ENCODE results near the gene DDX6.
"Not testable (repeated sequence)": the region's sequence is repeated elsewhere in the genome, so short reads cannot be mapped to it uniquely, and the experiment has no call there.

Gene DDX6, protein sequence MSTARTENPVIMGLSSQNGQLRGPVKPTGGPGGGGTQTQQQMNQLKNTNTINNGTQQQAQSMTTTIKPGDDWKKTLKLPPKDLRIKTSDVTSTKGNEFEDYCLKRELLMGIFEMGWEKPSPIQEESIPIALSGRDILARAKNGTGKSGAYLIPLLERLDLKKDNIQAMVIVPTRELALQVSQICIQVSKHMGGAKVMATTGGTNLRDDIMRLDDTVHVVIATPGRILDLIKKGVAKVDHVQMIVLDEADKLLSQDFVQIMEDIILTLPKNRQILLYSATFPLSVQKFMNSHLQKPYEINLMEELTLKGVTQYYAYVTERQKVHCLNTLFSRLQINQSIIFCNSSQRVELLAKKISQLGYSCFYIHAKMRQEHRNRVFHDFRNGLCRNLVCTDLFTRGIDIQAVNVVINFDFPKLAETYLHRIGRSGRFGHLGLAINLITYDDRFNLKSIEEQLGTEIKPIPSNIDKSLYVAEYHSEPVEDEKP

DNA sequence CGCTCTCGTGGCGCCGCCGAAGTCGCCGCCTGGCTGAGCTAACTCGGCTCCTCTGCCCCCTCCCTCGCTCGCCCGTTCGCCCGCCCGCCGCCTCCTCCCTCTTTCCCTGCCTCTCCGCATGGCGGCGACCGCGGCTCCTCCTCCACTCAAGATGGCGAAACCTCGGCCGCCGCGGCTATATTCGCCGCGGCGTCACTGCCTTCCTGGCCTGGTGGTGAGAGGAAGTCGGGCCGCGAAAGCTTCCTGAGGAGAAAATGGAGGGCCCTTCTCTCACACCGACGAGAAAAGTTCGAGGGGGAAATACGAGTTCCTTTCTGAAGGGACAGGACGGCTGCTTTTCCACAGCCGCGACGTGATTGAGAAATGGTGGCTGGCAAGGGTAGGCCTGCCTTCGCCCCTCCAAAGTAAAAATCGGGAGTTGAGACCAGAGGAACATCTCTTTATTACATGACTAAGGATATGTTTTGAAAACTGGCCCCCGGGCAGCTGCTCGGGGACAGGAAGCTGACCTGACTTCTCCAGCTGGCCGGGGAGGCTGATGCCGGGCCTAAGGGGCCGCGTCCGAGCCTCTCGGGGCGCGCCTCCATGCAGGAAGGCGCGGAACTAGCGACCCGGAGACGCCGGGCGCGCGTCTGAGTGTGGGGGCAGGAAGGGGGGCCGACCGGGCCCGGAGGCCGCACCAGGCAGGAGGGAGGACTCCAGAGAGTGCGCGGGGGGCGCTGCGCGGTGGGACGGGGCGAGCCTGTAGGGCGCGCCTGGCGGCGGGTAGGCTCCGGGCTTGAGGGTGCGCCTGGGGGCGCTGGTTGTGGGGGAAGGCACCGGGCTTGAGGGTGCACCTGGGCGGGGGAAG, at the start of gene DDX6:
Gene DDX6 (minus strand): TSS at position 54 of the 850 bp plus-strand sequence. CDS start 4,913 bp downstream, outside the sequence.
- peak; percentile 83 to 86 for DNase-seq

DNA sequence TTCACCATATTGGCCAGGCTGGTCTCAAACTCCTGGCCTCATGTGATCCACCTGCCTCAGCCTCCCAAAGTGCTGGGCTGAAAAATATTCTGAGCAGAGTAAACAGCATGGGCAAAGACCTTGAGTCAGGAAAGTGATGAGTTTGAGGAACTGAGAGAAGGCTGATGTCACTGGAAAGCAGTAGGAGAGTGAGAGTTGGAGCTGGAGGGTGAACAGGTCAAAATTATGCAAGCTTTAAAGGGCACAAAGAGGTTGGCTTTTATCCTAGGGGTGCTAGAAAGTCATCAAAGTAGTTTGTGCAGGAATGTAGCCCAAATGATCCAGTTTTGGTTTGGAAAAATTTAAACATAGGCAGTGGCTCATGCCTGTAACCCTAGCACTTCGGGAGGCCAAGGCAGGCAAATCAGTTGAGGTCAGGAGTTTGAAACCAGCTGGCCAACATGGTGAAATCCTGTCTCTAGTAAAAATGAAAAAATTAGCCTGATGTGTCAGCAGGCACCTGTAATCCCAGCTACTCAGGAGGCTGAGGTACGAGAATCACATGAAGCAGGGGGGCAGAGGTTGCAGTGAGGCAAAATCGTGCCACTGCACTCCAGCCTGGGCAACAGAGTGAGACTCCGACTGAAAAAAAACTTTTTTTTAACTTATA, 48.1 kb upstream of the DDX6 start:
- no peak for DNase-seq

DNA sequence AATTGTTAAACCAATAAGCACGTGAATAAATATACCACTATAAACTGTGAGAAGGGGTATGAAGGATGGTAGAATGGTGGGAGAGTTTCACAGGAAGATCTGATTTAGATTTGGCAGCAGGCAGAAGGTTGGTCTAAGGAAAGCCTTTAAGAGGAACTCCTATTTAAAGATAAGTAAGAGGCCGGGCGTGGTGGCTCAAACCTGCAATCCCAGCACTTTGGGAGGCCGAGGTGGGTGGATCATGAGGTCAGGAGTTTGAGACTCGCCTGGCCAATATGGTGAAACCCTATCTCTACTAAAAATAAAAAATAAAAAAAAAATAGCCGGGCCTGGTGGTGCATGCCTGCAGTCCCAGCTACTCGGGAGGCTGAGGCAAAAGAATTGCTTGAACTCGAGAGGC, 46.9 kb upstream of the DDX6 start:
- DNase-seq, result no peak

DNA sequence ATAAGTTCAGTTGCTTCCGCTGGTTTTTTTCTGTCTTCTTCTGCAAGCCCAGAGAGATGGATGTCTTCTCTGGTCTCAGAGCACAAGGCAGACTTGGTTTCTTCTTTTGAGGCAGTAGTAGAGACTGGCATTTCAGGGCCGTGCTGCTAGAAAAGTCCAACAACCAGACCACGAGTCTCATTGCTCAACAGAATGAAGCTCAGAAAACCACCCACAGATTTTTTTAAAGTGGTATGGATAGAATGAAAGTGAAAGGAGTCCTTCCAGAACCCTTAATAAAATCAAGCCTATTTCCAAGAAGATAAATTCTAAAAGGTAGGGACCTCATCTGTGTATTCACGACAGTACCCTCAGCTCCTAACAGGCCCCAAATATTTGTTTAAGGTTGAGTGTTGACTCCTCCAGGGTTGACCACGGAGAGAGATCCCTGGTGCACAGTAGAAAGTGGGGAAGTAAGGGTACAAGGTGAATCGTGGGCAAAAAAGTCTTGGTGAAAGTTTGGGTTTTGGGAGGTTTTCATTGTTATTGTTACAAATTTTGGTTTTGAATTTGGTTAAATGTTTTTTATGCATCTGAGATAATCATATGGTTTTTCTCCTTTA, 43.6 kb upstream of the DDX6 start:
- DNase-seq, result no peak

DNA sequence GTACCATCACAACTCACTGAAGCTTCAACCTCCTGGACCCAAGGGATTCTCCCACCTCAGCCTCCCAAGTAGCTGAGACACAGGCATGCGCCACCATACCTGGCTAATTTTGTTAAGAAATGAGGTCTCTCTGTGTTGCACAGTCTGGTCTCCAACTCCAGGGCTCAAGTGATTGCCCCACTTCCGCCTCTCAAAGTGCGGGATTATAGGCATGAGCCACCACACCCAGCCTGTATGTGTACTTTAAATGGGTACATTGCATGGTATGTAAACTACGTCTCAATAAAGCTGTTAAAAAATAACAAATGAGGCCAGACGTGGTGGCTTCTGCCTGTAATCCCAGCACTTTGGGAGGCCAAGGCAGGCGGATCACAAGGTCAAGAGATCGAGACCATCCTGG, 36.2 kb upstream of the DDX6 start:
- DNase-seq, result no peak

DNA sequence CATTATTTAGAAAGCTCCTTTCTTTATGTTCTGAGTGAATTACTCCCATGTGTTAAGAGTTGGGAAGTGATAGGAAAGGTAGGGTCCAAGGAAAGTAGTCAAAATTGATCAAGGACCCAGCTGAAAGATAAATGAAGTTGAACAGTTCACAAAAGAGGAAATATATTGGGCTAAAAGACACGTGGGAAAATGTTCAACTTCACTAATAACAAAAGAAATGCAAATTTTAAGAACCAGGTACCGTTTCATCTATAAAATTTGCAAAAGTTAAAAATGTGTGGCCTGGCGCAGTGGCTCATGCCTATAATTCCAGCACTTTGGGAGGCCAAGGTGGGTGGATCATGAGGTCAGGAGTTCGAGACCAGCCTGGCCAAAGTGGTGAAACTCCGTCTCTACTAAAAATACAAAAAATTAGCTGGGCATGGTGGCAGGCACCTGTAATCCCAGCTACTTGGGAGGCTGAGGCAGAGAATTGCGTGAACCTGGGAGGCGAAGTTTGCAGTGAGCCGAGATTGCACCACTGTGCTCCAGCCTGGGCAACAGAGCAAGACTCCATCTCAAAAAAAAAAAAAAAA, 32.1 kb upstream of the DDX6 start:
- DNase-seq, result not testable (repeated sequence)

DNA sequence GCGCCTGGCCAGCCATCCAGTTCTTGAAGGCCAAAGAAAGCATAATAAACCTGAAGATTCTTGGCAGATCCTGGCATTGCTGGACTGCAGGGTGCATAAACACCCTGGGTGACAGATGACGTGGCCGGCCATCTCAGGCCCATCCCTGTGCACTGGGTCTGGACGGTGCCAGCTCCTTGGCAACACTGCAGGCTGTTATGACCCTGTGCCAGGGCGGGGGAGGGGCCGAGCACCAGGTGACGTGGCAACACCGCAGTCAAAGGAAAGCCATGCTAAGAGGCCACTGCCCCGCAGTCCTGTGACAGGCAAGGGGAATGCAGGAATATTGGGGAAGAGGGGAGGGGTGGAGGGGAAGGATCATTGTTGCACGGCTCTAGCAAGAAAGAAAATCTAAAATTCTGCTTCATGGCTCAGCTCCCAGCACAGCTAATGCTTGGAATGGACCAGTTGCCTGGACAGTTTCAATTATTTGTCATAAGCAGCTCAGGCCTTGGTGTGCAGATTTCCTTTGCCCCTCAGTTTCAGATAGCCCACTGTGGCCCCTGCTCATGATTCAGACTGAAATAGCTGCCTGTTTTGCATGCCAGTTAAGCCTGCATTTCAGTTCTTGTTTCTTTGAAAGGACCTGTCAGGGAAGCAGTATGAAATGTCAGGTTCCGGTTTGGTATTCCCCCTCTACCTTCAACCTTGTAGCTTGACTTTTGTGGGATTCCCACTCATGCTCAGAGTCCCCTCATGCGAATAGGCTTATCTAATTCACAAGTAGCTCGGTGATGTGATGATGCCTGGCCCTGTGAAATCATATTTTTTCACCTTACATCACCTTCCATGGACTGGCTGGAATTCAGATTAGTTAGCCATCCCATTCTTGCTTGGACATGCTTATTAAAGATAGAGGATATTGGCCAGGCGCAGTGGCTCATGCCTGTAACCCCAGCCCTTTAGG, 29.7 kb upstream of the DDX6 start:
- DNase-seq, result no peak

DNA sequence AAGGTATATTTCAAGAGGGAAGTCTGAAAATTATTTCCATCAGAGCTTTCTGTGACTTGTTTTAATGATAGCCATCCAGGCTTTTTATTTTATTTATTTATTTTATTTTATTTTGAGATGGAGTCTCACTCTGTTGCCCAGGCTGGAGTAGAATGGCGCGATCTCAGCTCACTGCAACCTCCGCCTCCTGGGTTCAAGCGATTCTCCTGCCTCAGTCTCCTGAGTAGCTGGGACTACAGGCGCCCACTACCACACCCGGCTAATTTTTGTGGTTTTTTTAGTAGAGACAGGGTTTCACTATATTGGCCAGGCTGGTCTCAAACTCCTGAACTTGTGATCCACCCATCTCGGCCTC, 29.0 kb upstream of the DDX6 start:
- DNase-seq, result not testable (repeated sequence)

DNA sequence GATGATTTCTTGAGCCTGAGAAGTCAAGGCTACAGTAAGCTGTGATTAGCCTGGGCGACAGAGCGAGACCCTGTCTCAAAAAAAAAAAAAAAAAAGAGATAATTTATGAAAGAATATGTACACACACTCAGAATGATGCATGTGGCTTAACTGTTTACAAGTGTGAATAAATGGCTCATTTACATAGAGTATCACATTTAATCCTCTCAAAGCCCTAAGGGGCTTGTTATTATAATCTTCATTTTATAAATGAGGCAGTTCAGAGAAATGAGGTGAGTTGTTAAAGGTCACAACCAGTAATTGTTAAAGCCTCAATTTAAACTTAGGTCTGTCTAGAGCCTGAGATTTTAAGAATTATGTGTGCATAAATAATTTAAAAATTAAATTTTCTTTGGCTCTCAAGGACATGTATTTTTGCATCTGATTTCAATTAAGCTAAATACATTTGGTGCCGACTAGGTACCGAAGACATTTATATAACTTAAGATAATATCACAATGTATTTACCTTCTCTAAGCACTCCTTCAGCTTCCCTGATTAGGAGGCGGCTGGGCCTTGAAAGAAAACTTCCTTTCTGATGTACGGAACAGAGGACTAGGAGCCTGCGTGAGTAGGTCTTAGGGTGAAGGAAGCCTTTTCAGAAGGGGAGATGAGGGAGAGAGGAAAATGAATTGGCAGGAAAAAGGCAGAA, 28.5 kb upstream of the DDX6 start:
- no peak for DNase-seq

DNA sequence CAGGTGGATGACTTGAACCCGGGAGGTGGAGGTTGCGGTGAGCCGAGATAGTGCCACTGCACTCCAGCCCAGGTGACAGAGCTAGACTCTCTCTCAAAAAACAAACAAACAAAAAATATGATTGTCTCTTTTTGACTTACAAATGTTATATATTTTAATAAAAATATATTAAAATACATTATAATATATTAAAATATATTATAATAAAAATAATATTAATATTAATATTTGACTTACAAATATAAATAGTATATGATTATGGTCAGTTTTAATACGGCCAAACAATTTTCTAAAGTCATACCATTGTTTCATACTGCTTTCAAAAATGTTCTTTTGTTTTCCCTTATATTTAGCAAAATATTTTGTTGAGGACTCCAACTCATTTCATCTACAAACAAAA, 27.2 kb upstream of the DDX6 start:
- no peak for DNase-seq

DNA sequence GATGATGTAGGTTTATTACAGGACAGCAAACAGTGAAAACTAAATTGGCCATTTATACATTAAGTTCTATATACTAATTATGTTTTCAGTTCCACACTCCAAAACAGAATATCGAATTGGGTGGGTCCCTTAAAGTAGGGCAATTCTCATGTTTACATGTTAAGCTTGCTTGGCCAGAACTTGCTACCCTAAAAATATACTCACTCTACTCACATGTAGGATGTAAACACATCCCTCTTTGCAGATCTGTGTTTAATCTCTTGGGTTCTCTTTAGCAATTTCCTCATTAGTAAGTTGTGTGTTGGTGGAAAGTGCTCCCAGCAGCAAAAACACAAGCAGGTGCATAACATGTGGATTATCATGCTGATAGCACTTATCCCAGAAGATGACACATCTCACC, 22.6 kb upstream of the DDX6 start:
- no peak for DNase-seq

DNA sequence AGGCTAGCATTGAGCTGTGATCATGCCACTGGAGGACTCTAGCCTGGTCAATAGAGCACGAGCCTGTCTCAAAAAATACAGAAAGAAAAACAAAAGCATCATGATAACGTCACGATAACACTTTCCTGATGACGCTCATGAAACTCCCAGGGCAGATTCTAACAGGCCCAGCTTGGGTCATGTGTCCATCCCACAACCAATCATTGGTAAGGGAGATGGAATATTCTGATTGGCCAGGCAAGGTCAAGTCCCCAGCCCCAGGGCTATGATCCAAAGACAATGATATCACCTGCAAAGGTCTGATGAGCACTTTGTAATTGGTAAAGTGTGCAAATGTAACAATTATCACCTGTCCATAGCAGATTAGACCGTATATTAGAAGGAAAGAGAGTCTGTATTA, 21.5 kb upstream of the DDX6 start:
- no peak for DNase-seq

DNA sequence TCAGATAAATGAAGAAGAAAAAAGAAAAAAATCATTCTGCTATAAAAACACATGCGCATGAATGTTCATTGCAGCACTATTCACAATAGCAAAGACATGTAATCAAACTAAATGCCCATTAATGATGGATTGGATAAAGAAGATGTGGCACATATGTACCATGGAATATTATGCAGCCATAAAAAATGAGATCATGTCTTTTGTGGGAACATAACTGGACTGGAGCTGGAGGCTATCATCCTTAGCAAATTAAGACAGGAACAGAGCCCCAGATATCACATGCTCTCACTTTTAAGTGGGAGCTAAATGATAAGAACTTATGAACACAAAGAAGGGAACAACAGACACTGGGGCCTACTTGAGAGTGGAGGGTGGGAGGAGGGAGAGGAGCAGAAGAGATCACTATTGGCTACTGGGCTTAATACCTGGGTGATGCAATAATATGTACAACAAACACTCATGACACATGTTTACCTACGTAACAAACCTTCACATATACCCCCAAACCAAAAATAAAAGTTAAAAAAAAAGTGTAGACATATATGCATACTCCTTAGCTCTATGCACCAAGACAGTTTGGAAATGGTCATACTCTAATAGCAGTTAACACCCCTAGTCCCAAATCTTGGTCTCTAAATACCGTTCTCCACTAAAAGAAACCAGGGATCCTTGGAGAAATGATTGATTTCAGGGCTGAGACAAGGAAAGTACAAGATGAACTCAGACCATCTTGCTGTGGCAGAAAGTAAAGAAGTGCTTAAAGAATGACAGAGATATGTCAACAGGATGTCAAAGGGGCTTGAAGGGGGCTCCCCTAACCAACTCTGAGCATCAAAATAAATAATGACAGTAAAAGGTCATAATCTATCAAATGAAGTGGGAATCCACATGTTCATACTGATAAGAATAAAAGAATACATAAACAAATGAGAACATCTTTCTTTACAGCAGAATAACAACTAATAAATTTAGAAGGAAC, 17.1 kb upstream of the DDX6 start:
- no peak for DNase-seq

DNA sequence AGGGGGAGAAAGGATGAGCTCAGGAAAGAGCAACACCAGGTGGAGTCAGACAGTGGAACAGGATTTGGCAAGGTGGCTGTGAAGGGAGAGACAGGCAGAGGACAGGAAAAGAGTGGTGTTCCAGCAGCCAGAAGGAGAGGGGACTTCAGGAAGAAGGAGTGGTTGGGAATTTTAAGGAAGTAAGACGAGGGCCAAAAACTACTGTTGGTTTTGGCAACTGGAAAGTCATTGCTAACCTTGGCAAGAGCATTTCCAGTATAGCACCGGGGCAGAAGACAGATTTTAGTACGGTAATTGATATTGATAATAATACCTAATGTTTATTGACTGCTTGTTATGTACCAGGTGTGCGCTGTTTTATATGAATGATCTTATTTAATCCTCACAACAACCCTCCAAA, 15.4 kb upstream of the DDX6 start:
- no peak for DNase-seq

DNA sequence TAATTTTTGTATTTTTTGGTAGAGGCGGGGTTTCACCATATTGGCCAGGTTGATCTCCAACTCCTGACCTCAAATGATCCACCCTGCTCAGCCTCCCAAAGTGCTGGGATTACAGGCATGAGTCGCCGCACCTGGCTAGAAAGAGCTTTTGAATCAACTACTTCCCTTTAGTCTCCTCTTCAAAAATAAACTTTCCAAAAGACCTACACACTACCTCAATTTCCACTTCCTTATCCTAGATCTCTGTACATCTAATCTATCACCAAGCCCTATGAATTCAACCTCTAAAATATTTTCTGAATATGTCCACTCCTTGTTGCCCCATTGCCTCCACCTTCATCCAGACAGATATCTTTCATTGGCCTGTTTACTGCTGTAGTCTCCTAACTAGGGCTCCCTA, 13.1 kb upstream of the DDX6 start:
- no peak for DNase-seq

DNA sequence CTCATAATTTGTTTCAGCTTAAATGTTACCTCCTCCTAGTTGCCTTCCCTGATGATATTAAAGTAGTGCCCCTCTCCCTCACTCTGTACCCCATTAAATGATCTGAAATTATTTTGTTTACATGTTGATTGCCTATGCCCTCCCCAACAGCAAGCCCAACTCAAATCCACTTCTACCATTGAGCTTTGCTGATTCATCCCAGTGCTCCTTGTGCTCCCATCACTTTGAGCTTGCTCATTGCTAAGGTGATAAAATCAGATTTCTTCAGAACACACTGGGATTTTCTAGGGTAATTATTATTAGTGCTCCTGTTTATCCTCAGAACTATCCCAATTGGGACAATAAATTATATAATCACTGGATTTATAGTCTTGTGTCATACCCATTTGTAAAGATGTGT, 8.4 kb upstream of the DDX6 start:
- DNase-seq, result no peak

DNA sequence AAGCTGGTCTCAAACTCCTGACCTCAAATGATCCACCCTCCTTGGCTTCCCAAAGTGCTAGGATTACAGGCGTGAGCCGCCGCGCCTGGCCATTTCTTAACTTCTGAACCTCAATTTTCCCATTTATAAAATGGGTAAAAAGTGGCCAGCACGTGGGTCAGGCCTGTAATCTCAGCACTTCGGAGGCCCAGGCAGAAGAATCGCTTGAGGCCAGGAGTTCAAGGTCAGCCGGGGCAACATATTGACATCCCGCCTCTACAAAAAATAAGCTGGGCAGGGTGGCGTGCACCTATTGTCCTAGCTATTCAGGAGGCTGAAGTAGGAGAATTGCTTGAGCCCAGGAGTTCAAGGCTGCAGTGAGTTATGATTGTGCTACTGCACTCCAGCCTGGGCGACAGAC, 6.5 kb upstream of the DDX6 start:
- DNase-seq, result no peak

DNA sequence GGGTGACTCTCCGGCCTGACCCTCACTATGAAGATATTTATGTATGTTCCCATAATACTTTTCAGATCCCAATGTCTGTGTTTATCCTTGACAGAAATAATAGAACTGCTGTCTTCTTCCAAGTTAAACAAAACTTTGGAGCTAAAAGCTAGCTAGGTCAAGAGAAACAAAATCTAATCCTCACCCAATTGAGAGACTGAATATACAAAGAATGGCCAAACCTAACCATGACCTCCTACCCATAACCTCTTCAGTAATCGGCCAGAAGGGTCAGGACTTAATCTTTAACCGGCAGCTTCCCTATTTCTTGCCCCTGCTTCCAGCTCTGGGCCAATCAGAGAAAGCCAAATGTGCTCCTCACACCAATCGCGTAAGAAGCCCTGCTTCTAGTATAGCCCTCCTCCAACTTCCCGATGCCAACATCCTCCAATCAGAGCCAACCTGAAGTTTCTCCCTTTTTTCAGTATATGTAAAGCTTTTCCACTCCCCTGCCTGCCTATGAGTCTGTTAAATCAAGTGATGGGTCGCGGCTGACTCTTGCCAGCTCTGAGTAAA, 1.7 kb upstream of the DDX6 start:
- peak; percentile 47 to 59 for DNase-seq

DNA sequence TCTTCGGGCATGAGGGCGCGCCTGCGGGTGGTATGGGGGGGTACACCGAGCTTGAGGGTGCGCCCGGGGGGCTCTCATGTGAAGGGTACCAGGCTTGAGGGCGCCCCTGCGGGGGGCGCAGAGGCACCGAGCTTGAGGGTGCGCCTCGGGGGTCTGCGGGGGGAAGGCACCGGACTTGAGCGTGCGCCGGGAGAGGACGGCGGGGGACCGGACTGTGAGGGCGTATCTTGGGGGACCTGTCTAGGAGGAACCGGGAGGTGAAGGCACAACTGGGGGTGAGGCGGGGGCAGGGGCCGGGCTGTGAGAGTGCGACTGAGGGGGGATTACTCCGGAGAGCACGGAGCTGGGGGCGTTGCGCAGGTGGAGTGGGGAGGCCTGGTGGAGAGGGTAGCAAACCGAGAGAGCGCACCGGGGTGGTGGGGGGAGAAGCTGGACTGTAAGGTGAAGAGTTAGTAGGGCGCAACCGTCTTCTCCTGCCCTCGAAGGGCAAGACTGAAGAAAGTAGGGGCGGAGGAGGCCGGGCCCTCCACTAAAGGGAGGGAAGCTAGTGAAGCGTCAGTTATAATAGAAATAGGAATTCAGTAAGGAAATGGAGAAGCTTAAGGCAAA, 1.1 kb upstream of the DDX6 start:
- DNase-seq, result peak; percentile 10 to 28
